Tibial nerve (tissue), 4 donors: Measurements from ENCODE around the gene SNX22. TPM values are rescaled to one million over a fixed set of nuclear protein-coding genes. Genes with fewer than 3 reads are reported as not detected.

Experiments used
- DNase-seq, 2 donors: peaks; one replicate each; pipeline ENCODE4 v3.0.0-alpha.2; 2019; ENCODE audit warnings: low spot score in 2 of 2
- H3K27ac ChIP-seq, 4 donors: fragments of 200-600 bp; sonication (generic) in 3 of 4; one replicate each; pipeline ENCODE4 v1.5.1; 2017 to 2019; ENCODE audit warnings: mild to moderate bottlenecking in 1 of 4
- H3K27me3 ChIP-seq, 2 donors: fragments of 200-600 bp; sonication (generic) in 1 of 2; one replicate each; pipeline versions ENCODE4 v1.5.1 to v1.6.0; 2017 to 2019
- H3K36me3 ChIP-seq, 3 donors: fragments of 200-600 bp; sonication (generic); one replicate each; pipeline ENCODE4 v1.5.1; 2018 to 2019
- H3K4me1 ChIP-seq, 4 donors: fragments of 200-600 bp; sonication (generic) in 3 of 4; one replicate each; pipeline ENCODE4 v1.5.1; 2017 to 2019
- H3K4me3 ChIP-seq, 4 donors: fragments of 200-600 bp; sonication (generic) in 3 of 4; one replicate each; pipeline ENCODE4 v1.5.1; 2017 to 2019; ENCODE audit warnings: mild to moderate bottlenecking in 1 of 4, moderate library complexity in 1 of 4
- H3K9me3 ChIP-seq, 4 donors: fragments of 200-600 bp; sonication (generic) in 3 of 4; one replicate each; pipeline ENCODE4 v1.5.1; 2017 to 2019
- CTCF ChIP-seq, 5 experiments: fragments of 200-600 bp in 3 of 5; fragments of 450-650 bp in 2 of 5; sonication (generic) in 3 of 5; IDR thresholded peaks; one replicate each; pipeline ENCODE4 v1.5.1; 2016 to 2019; ENCODE audit warnings: antibody characterized with exemption in 5 of 5, mild to moderate bottlenecking in 3 of 5, moderate library complexity in 2 of 5
- EP300 ChIP-seq, 2 donors: sonication (generic); formaldehyde crosslinking; IDR thresholded peaks; one replicate each; pipeline ENCODE4 v1.6.1; 2017; ENCODE audit warnings: antibody characterized with exemption in 2 of 2, mild to moderate bottlenecking in 1 of 2
- POLR2A ChIP-seq, 2 donors: fragments of 450-650 bp; IDR thresholded peaks; one replicate each; pipeline ENCODE4 v1.6.1; 2017; ENCODE audit warnings: antibody characterized with exemption in 2 of 2, mild to moderate bottlenecking in 2 of 2, moderate library complexity in 2 of 2
- WGBS, 2 donors: methylation state at CpG; one replicate each; pipeline ENCODE4 v1.1.5; 2018; 5-methylcytosine and 5-hydroxymethylcytosine counted together
- total RNA-seq, 4 donors: library from RNA; depleted of rRNA; stranded (reverse); fragments of >200 nt; gene quantifications; one replicate each; pipeline ENCODE4 v1.1.0, GENCODE V29; 2016

Gene SNX22
- total RNA-seq, 4 donors from 2014 or later, result 1.2 to 45.9 (median 28.7) TPM

- Histone ChIP-seq H3K27me3 (no peaks in the 10 kb centered on the region), H3K4me1 (no peaks in the 10 kb centered on the region), H3K9me3 (no peaks in the 10 kb centered on the region), H3K4me3 (no peak overlapping the region), H3K36me3 (peaks cover 0 to 35% (median 0%) of the 10 kb centered on the region in 3 donors), H3K27ac (no peak overlapping the region)
- TF ChIP-seq EP300 (IDR thresholded peaks at IDR 0.05), result no peak
- no peak for TF ChIP-seq POLR2A (IDR thresholded peaks at IDR 0.05)
- TF ChIP-seq CTCF (IDR thresholded peaks at IDR 0.05), result no peak
- 85 to 96% methylated on average over 9 of the region's 9 CpGs for WGBS, 2 donors
- no peak for DNase-seq
These were observed 33.8 kb downstream of the SNX22 start for GRCh38 chr15:64185146-64185911.

- WGBS, 2 donors, result 82 to 88% methylated on average over 2 of the region's 2 CpGs
- no peaks in the 10 kb centered on the region for H3K27me3 ChIP-seq
- TF ChIP-seq POLR2A (IDR thresholded peaks at IDR 0.05) (no peak), CTCF (IDR thresholded peaks at IDR 0.05) (no peak), EP300 (IDR thresholded peaks at IDR 0.05) (no peak)
- no peak overlapping the region for H3K4me3 ChIP-seq
- H3K9me3 ChIP-seq, result no peaks in the 10 kb centered on the region
- no peak for DNase-seq
- peaks cover 0 to 34% (median 0%) of the 10 kb centered on the region in 3 donors for H3K36me3 ChIP-seq
- H3K27ac ChIP-seq, result no peak overlapping the region
- H3K4me1 ChIP-seq, result no peaks in the 10 kb centered on the region
These were observed 36.1 kb downstream of the SNX22 start for GRCh38 chr15:64187396-64188191.

- H3K36me3 ChIP-seq, result peaks cover 0 to 37% (median 0%) of the 10 kb centered on the region in 3 donors
- no peak for DNase-seq
- TF ChIP-seq POLR2A (IDR thresholded peaks at IDR 0.05) (no peak), CTCF (IDR thresholded peaks at IDR 0.05) (no peak), EP300 (IDR thresholded peaks at IDR 0.05) (no peak)
- H3K27ac ChIP-seq, result no peak overlapping the region
- no peaks in the 10 kb centered on the region for H3K9me3 ChIP-seq
- no peaks in the 10 kb centered on the region for H3K27me3 ChIP-seq
- peaks cover 0 to 5% (median 0%) of the 10 kb centered on the region in 4 donors for H3K4me1 ChIP-seq
- 93 to 95% methylated on average over 5 of the region's 5 CpGs for WGBS, 2 donors
- no peak overlapping the region for H3K4me3 ChIP-seq
These were observed 40.7 kb downstream of the SNX22 start for GRCh38 chr15:64191971-64192830.

GRCh38 chr15:64193971-64194370 is 42.4 kb downstream of the SNX22 start:
- 85 to 90% methylated on average over 6 of the region's 6 CpGs for WGBS, 2 donors
- no peak overlapping the region for H3K27ac ChIP-seq
- TF ChIP-seq EP300 (IDR thresholded peaks at IDR 0.05) (no peak), POLR2A (IDR thresholded peaks at IDR 0.05) (no peak), CTCF (IDR thresholded peaks at IDR 0.05) (no peak)

More at GRCh38 chr15:64193971-64194370, 42.4 kb downstream of the SNX22 start:
- Histone ChIP-seq H3K9me3 (no peaks in the 10 kb centered on the region), H3K4me3 (no peak overlapping the region), H3K27me3 (no peaks in the 10 kb centered on the region), H3K4me1 (peaks cover 0 to 13% (median 0%) of the 10 kb centered on the region in 4 donors), H3K36me3 (peaks cover 0 to 25% (median 0%) of the 10 kb centered on the region in 3 donors)
- DNase-seq, result no peak
